Progenitor cell of endocrine pancreas (in vitro differentiated cells): ENCODE measurements around the gene ACOT7. TPM values are rescaled to one million over a fixed set of nuclear protein-coding genes. Genes with fewer than 3 reads are reported as not detected.
A peak's percentile ranks its signal among the peaks of the same experiment; 100 is the strongest.

ENCODE experiments used
- DNase-seq: peaks from one replicate; pipeline ENCODE4 v3.0.0; 2021; ENCODE audit warnings: low spot score; ENCODE audit not compliant: unreplicated experiment
- H3K27ac Mint-ChIP-seq: 2 replicates; pipeline ENCODE4 v1.8.0; 2021; ENCODE audit warnings: mild to moderate bottlenecking, moderate library complexity, mixed read lengths
- H3K27me3 Mint-ChIP-seq: 2 replicates; pipeline ENCODE4 v1.8.0; 2021; ENCODE audit warnings: mixed read lengths
- H3K36me3 Mint-ChIP-seq: 2 replicates; pipeline ENCODE4 v1.8.0; 2022; ENCODE audit warnings: mixed read lengths; ENCODE audit not compliant: insufficient read depth
- H3K4me1 Mint-ChIP-seq: 2 replicates; pipeline ENCODE4 v1.8.0; 2021; ENCODE audit warnings: low read depth, mixed read lengths
- H3K4me3 Mint-ChIP-seq: 2 replicates; pipeline ENCODE4 v1.8.0; 2021; ENCODE audit warnings: low read depth, mild to moderate bottlenecking, moderate library complexity, mixed read lengths
- H3K9me3 Mint-ChIP-seq: 2 replicates; pipeline ENCODE4 v1.8.0; 2021; ENCODE audit warnings: low read depth, mixed read lengths
- CTCF ChIP-seq: fragments of 200-600 bp; sonication (generic); IDR thresholded peaks from one replicate; pipeline ENCODE4 v1.5.0; 2021; ENCODE audit warnings: antibody characterized with exemption, mild to moderate bottlenecking; ENCODE audit not compliant: unreplicated experiment
- total RNA-seq: library from RNA; stranded (reverse); gene quantifications from 2 replicates; pipeline ENCODE4 v1.2.1, GENCODE V29; 2021

The ACOT7 gene
- total RNA-seq, 1 donor from 2014 or later = 30.2 TPM

GRCh38 chr1:6280761-6281451 is 112.7 kb downstream of the ACOT7 start:
- Mint-ChIP-seq H3K27ac (no peak overlapping the region), H3K4me3 (no peak overlapping the region), H3K27me3 (no peaks in the 10 kb centered on the region), H3K9me3 (no peaks in the 10 kb centered on the region), H3K4me1 (no peaks in the 10 kb centered on the region), H3K36me3 (no peaks in the 10 kb centered on the region)
- DNase-seq = peak; percentile 38
- peak; percentile 54 for TF ChIP-seq CTCF

- Mint-ChIP-seq H3K36me3 (no peaks in the 10 kb centered on the region), H3K4me1 (no peaks in the 10 kb centered on the region), H3K4me3 (no peak overlapping the region), H3K27me3 (no peaks in the 10 kb centered on the region), H3K27ac (no peak overlapping the region), H3K9me3 (no peaks in the 10 kb centered on the region)
- no peak for TF ChIP-seq CTCF
- DNase-seq = no peak
Observed at GRCh38 chr1:6279613-6280383, 113.8 kb downstream of the ACOT7 start.

GRCh38 chr1:6279066-6279465 is 114.5 kb downstream of the ACOT7 start:
- Mint-ChIP-seq H3K9me3 (no peaks in the 10 kb centered on the region), H3K4me1 (no peaks in the 10 kb centered on the region), H3K36me3 (no peaks in the 10 kb centered on the region), H3K4me3 (no peak overlapping the region), H3K27ac (no peak overlapping the region), H3K27me3 (no peaks in the 10 kb centered on the region)
- DNase-seq = no peak
- no peak for TF ChIP-seq CTCF

GRCh38 chr1:6278263-6278662 is 115.3 kb downstream of the ACOT7 start:
- no peaks in the 10 kb centered on the region for H3K36me3 Mint-ChIP-seq
- DNase-seq = no peak
- H3K27me3 Mint-ChIP-seq = no peaks in the 10 kb centered on the region
- no peaks in the 10 kb centered on the region for H3K4me1 Mint-ChIP-seq
- TF ChIP-seq CTCF = no peak
- no peak overlapping the region for H3K27ac Mint-ChIP-seq
- H3K9me3 Mint-ChIP-seq = no peaks in the 10 kb centered on the region
- H3K4me3 Mint-ChIP-seq = no peak overlapping the region

- no peak for DNase-seq
- Mint-ChIP-seq H3K4me1 (no peaks in the 10 kb centered on the region), H3K27me3 (no peaks in the 10 kb centered on the region), H3K36me3 (no peaks in the 10 kb centered on the region), H3K27ac (no peak overlapping the region), H3K4me3 (no peak overlapping the region), H3K9me3 (no peaks in the 10 kb centered on the region)
- no peak for TF ChIP-seq CTCF
Observed at GRCh38 chr1:6276811-6277555, 116.6 kb downstream of the ACOT7 start.
